WERI-Rb-1 (cell line): ENCODE data around the gene ID2.

Source experiments
- DNase-seq: peaks from one replicate; pipeline ENCODE4 v3.0.0-alpha.2; 2020
- H3K27ac ChIP-seq: fragments of 250-450 bp; sonication (Bioruptor Pico); 2 replicates; pipeline ENCODE4 v1.5.1; 2020; ENCODE audit warnings: mild to moderate bottlenecking, moderate library complexity
- H3K27me3 ChIP-seq: fragments of 250-450 bp; sonication (Bioruptor Pico); 2 replicates; pipeline ENCODE4 v1.5.1; 2021; ENCODE audit warnings: mild to moderate bottlenecking, low read depth, moderate library complexity; ENCODE audit not compliant: insufficient read depth, severe bottlenecking
- H3K36me3 ChIP-seq: fragments of 250-450 bp; sonication (Bioruptor Pico); 2 replicates; pipeline ENCODE4 v1.5.1; 2020; ENCODE audit warnings: mild to moderate bottlenecking, moderate library complexity
- H3K4me3 ChIP-seq: 2 replicates; pipeline ENCODE4 v1.5.1; 2011; ENCODE audit warnings: low read depth, mild to moderate bottlenecking, control low read depth, low read length
- H3K9me3 ChIP-seq: fragments of 250-450 bp; sonication (Bioruptor Pico); 2 replicates; pipeline ENCODE4 v1.5.1; 2021; ENCODE audit warnings: mild to moderate bottlenecking, moderate library complexity; ENCODE audit not compliant: severe bottlenecking
- TF ChIP-seq, protein P1 (sequence below): IDR thresholded peaks from 2 replicates; pipeline ENCODE4 v1.5.1; 2011; ENCODE audit warnings: low read depth, mild to moderate bottlenecking, control low read depth, inconsistent platforms, low read length

ID2 gene

DNA sequence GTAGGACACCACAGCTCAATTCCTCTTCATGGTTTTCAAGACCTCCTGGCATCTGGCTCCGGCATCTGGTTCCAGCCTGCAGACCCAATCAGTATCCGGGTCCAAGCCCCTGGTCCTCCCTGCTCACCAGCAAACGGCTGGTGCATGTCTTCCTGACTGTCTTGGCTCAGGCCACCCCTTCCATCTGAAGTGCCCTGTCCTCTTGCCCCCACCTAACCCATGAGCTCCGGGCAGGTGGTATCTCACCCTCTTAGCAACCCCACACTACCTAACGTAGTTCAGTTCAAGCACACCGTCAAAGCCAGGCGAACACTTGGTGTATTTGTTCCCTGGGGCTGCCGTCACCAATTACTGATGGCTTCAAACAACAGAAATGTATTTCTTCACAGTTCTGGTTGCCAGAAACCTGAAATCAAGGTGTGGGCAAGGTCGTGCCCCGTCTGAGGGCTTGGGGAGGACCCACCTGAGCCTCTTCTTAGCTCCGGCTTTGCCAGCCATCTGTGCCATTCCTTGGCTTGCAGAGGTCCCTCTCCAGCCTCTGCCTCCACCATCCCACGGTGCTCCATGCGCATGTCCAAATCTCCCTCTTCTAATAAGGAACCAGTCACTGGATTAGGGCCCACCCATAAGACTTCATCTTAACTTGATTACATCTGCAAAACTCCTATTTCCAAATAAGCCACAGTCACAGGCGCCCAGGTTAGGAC lies 47.2 kb upstream of the ID2 start:
- H3K27me3 ChIP-seq: no peaks in the 10 kb centered on the region
- H3K36me3 ChIP-seq: no peaks in the 10 kb centered on the region
- H3K27ac ChIP-seq: no peak overlapping the region
- no peak overlapping the region for H3K4me3 ChIP-seq
- TF ChIP-seq, protein P1, sequence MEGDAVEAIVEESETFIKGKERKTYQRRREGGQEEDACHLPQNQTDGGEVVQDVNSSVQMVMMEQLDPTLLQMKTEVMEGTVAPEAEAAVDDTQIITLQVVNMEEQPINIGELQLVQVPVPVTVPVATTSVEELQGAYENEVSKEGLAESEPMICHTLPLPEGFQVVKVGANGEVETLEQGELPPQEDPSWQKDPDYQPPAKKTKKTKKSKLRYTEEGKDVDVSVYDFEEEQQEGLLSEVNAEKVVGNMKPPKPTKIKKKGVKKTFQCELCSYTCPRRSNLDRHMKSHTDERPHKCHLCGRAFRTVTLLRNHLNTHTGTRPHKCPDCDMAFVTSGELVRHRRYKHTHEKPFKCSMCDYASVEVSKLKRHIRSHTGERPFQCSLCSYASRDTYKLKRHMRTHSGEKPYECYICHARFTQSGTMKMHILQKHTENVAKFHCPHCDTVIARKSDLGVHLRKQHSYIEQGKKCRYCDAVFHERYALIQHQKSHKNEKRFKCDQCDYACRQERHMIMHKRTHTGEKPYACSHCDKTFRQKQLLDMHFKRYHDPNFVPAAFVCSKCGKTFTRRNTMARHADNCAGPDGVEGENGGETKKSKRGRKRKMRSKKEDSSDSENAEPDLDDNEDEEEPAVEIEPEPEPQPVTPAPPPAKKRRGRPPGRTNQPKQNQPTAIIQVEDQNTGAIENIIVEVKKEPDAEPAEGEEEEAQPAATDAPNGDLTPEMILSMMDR: no peak
- no peaks in the 10 kb centered on the region for H3K9me3 ChIP-seq
- no peak for DNase-seq

DNA sequence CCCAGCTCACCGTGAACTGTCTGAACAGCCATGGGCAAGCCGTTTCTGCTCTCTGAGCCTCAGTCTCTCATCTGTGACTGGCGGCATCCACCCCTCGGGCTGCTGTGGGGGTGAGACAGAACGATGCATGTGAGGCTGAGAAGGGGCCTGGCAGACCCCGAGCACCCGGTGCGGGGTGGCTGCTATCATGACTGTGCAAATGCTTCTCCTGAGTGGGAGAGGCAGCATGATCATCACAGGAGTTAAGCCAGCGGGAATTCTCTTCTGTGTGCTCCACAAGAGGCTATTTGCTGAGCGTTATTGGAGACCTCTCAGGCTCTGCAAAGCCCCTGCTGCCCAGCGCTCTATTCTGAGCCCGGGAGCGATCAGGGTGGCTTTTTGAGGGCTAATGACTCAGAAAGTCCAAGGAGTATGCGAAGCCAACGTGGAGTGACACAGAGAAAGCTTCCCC lies 45.8 kb upstream of the ID2 start:
- H3K36me3 ChIP-seq: no peaks in the 10 kb centered on the region
- no peaks in the 10 kb centered on the region for H3K27me3 ChIP-seq
- no peak overlapping the region for H3K27ac ChIP-seq
- H3K4me3 ChIP-seq: no peak overlapping the region
- no peaks in the 10 kb centered on the region for H3K9me3 ChIP-seq
- TF ChIP-seq, protein P1: no peak
- DNase-seq: no peak

DNA sequence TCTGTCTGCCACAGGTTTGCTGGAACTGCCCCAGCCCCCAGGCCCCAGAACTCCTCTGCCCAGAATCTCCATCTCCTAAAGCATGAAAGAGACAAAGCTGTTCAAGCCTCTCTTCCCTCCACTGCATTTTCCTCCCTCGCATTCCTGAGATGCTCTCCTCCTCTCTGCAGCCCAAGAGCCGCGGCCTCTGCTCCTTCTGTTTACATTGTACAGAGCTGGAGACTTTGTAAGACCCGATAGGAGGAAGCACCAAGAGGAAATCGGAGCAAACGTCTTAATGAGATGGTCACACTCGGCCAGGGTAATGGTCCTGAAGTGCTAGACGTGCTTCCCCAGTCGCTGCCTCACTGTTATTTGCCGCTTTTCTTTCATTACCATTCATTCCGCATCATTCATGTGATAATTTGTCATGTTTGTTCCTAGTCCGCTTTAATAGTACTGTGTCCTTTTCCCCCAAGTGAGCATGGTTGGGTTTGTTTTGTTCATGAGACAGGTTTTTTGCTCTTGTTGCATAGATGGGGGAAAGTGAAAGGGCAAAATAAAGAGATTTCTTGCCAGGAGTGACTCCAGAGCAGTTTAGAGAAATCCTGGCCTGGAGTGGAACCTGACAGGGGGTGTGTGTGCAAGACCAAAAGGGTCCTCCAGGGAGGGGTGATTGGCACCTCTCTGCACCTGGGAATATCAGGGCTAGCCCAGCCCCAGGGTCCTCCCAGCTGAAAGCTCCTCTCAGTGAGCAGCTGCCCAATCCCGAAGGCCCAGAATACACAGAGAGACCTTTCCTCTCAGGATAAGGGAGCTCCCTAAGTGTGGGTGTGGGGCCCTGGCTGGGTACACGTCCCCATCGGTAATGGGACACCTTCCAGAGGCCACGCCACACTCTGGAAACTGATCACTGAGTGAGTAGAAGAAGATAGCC lies 44.9 kb upstream of the ID2 start:
- H3K27ac ChIP-seq: no peak overlapping the region
- H3K27me3 ChIP-seq: no peaks in the 10 kb centered on the region
- H3K9me3 ChIP-seq: no peaks in the 10 kb centered on the region
- TF ChIP-seq, protein P1: no peak
- H3K36me3 ChIP-seq: no peaks in the 10 kb centered on the region
- DNase-seq: no peak
- no peak overlapping the region for H3K4me3 ChIP-seq

DNA sequence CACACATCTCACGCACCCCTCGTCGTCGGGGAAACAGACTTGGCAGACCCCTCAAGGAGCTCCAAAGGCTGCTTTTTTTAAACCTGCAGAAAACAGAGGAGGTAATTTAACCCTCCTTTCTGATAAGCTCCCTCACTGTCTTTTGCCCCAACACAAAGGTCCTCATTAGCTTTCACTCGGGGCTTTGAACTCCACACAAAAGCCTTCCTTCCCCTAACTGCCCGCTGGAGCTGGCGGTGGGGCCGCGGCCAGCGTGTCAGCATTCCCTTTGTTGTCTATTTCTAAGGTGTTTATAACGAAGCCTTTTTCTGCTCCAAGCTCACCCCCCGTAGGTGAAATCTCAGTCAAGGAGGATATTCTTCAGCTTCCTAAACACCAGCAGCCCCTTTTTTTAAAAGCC lies 43.5 kb upstream of the ID2 start:
- no peak overlapping the region for H3K27ac ChIP-seq
- no peaks in the 10 kb centered on the region for H3K9me3 ChIP-seq
- H3K27me3 ChIP-seq: no peaks in the 10 kb centered on the region
- no peak overlapping the region for H3K4me3 ChIP-seq
- no peak for DNase-seq
- TF ChIP-seq, protein P1: no peak
- H3K36me3 ChIP-seq: no peaks in the 10 kb centered on the region

DNA sequence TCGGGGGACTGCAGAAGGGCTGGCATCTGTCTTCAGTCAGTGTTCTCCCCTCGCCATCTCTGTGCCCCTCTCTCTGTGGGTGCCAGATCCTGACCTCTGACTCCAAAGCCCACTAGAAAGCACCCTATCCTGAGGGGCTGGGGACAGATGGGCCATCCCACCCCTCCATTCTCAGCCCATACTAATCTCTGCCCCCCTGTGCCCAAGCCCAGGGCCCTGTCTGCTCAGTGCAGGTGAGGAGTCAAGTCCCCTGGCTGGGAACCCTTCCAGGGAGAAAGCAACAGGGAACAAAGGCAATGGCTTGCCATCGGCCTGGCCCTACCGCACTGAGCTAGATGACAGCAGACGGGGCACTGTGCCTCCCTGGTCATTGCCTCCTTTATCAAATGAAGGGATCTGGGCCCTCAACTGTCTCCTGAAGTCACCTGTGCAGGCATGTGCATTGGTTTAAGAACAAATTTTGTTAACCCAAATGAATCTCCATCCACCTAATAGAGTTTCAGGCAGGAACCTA lies 42.7 kb upstream of the ID2 start:
- Histone ChIP-seq H3K27ac (no peak overlapping the region), H3K36me3 (no peaks in the 10 kb centered on the region), H3K9me3 (peaks cover under 1% of the 10 kb centered on the region), H3K4me3 (no peak overlapping the region), H3K27me3 (no peaks in the 10 kb centered on the region)
- DNase-seq: no peak
- TF ChIP-seq, protein P1: no peak
